ENCODE measurements around the gene RO60.

DNA sequence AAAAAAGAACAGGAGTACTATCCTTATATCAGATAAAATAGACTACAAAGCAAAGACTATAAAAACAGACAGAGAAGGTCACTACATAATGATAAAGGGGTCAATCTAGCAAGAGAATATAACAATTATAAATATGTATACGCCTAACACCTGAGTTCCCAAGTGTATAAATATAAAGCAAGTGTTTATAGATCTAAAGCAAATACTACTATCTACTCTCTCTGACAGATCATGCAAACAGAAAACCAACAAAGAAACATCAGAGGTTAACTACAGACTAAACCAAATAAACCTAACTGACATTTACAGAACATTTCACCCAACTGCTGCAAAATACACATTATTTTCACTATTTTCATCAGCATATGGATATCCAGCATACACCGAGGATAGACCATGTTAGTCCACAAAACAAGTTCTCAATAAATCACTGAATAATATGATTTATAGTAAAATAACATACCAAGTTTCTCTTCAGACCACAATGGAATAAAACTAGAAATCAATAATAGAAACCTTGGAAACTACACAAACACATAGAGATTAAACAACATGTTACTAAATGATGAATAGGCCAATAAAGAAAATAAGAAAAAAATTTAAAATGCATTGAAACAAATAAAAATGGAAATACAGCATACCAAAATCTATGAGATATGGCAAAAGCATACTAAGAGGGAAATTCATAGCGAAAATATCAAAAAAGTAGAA, 22.9 kb upstream of the RO60 start:
- TF ChIP-seq, protein P1, sequence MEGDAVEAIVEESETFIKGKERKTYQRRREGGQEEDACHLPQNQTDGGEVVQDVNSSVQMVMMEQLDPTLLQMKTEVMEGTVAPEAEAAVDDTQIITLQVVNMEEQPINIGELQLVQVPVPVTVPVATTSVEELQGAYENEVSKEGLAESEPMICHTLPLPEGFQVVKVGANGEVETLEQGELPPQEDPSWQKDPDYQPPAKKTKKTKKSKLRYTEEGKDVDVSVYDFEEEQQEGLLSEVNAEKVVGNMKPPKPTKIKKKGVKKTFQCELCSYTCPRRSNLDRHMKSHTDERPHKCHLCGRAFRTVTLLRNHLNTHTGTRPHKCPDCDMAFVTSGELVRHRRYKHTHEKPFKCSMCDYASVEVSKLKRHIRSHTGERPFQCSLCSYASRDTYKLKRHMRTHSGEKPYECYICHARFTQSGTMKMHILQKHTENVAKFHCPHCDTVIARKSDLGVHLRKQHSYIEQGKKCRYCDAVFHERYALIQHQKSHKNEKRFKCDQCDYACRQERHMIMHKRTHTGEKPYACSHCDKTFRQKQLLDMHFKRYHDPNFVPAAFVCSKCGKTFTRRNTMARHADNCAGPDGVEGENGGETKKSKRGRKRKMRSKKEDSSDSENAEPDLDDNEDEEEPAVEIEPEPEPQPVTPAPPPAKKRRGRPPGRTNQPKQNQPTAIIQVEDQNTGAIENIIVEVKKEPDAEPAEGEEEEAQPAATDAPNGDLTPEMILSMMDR (IDR thresholded peaks at IDR 0.05): no peak
- no peak for TF ChIP-seq POLR2A (IDR thresholded peaks at IDR 0.05)
